Esophagus squamous epithelium (tissue), 5 donors: ENCODE measurements around the gene GRHL1. TPM values are rescaled to one million over a fixed set of nuclear protein-coding genes. Genes with fewer than 3 reads are reported as not detected.

ENCODE experiments used
- DNase-seq: peaks from one replicate; lab custom pipeline; 2025; lab: John Stamatoyannopoulos, UW
- H3K27ac ChIP-seq, 4 donors: fragments of 200-600 bp; sonication (generic); one replicate each; pipeline ENCODE4 v1.5.1; 2016 to 2019; ENCODE audit warnings: mild to moderate bottlenecking in 1 of 4
- H3K27me3 ChIP-seq, 4 donors: fragments of 200-600 bp; sonication (generic); 1 replicate in 3 of 4; 2 replicates in 1 of 4; pipeline versions ENCODE4 v1.5.1 to v1.6.0; 2017 to 2021; ENCODE audit warnings: antibody characterized with exemption in 1 of 4
- H3K36me3 ChIP-seq, 3 donors: fragments of 200-600 bp; sonication (generic); one replicate each; pipeline ENCODE4 v1.5.1; 2016 to 2019
- H3K4me1 ChIP-seq, 3 donors: fragments of 200-600 bp; sonication (generic); one replicate each; pipeline ENCODE4 v1.5.1; 2017 to 2019
- H3K4me3 ChIP-seq, 4 donors: fragments of 200-600 bp; sonication (generic); 1 replicate in 3 of 4; 2 replicates in 1 of 4; pipeline ENCODE4 v1.5.1; 2016 to 2019; ENCODE audit warnings: mild to moderate bottlenecking in 2 of 4, moderate library complexity in 1 of 4
- H3K9me3 ChIP-seq, 3 donors: fragments of 200-600 bp; sonication (generic); one replicate each; pipeline ENCODE4 v1.5.1; 2016 to 2019
- POLR2A ChIP-seq, 4 donors: fragments of 450-650 bp; IDR thresholded peaks; one replicate each; pipeline ENCODE4 v1.6.1; 2017; ENCODE audit warnings: antibody characterized with exemption in 4 of 4, mild to moderate bottlenecking in 4 of 4, moderate library complexity in 3 of 4
- WGBS, 2 donors: methylation state at CpG; one replicate each; pipeline ENCODE4 v1.1.5; 2018; 5-methylcytosine and 5-hydroxymethylcytosine counted together
- intact Hi-C: fragments of 100-400 bp; cut with DNase I; formaldehyde crosslinking; loops from one replicate; pipeline ENCODE4 v1.15.0; 2022
- total RNA-seq, 4 donors: library from RNA; depleted of rRNA; stranded (reverse); fragments of >200 nt; gene quantifications; one replicate each; pipeline ENCODE4 v1.1.0, GENCODE V29; 2016
- TF ChIP-seq, protein P1 (sequence below), 6 experiments: fragments of 450-650 bp in 4 of 6; fragments of 200-600 bp in 2 of 6; sonication (generic) in 2 of 6; IDR thresholded peaks; one replicate each; pipeline ENCODE4 v1.5.1; 2016 to 2019; ENCODE audit warnings: antibody characterized with exemption in 6 of 6, mild to moderate bottlenecking in 4 of 6, moderate library complexity in 4 of 6
- donor health status: DM: yes; HTN: yes; CAD: no.

The GRHL1 gene
- total RNA-seq, 4 donors from 2014 or later: 76.3 to 192 (median 115) TPM

DNA sequence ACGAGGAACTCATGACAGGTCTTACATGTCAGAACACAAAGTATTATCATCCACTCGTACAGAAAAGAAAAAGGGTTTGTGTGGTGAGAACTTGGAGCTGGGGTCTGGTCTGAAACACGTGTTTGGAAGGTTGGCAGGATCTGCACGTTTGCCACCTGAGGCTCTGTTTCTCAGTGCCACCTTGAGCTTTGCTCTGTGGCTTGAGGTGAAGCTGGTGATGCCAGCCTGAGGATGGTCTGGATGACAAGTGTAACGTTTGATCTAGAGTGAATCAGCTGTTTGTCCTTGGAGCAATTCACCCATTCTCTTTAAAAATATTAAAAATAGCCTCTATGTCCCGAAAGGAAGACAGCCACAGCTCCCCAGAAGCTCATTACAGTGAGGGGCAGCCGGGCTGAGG, 46.4 kb downstream of the GRHL1 start:
- intact Hi-C loops: no loop called here
- Histone ChIP-seq H3K36me3 (peaks cover 0 to 94% (median 5%) of the 10 kb centered on the region in 3 donors), H3K27ac (no peak overlapping the region), H3K4me3 (no peak overlapping the region), H3K27me3 (no peaks in the 10 kb centered on the region), H3K9me3 (no peaks in the 10 kb centered on the region), H3K4me1 (peaks cover 0 to 15% (median 14%) of the 10 kb centered on the region in 3 donors)
- no peak for DNase-seq
- TF ChIP-seq, protein P1, sequence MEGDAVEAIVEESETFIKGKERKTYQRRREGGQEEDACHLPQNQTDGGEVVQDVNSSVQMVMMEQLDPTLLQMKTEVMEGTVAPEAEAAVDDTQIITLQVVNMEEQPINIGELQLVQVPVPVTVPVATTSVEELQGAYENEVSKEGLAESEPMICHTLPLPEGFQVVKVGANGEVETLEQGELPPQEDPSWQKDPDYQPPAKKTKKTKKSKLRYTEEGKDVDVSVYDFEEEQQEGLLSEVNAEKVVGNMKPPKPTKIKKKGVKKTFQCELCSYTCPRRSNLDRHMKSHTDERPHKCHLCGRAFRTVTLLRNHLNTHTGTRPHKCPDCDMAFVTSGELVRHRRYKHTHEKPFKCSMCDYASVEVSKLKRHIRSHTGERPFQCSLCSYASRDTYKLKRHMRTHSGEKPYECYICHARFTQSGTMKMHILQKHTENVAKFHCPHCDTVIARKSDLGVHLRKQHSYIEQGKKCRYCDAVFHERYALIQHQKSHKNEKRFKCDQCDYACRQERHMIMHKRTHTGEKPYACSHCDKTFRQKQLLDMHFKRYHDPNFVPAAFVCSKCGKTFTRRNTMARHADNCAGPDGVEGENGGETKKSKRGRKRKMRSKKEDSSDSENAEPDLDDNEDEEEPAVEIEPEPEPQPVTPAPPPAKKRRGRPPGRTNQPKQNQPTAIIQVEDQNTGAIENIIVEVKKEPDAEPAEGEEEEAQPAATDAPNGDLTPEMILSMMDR (IDR thresholded peaks at IDR 0.05): no peak
- no peak for TF ChIP-seq POLR2A (IDR thresholded peaks at IDR 0.05)
- WGBS, 2 donors: 66 to 68% methylated on average over 6 to 7 of the region's 7 CpGs

DNA sequence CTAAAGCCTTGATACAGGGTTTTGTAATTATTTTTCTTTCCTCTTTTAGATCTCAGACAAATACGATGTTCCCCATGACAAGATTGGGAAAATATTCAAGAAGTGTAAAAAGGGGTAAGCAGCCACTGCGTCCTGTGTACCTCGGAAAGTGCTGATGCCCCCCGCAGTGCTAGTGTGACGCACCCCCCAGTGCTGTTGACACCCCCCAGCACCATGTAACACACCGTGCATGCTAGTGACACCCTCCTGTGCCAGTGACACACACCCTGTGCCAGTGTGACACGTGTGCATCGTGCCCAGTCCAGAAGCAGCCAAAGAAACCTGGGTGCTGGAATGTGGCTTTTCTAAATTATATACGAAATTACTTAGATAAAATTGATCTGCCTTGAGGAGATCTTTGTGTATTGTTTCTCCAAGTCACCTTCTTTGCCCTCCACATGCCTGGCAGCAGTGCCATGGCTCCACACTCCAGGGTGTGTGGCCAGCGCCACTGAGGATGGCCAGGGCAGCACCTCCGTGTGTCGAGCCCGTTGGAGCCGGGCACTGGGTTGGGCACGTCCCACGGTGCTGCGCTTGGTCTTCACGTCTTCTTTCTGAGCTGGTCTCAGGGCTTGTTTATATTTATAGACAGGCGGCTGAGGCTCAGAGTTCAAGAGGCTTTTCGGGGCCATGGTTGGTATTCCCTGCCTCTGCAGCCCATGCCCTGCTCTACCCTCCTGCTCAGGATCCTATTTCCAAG, 47.6 kb downstream of the GRHL1 start:
- Histone ChIP-seq H3K4me3 (no peak overlapping the region), H3K27me3 (no peaks in the 10 kb centered on the region), H3K4me1 (peaks cover 0 to 6% (median 3%) of the 10 kb centered on the region in 3 donors), H3K9me3 (no peaks in the 10 kb centered on the region), H3K27ac (no peak overlapping the region), H3K36me3 (peaks cover 0 to 92% (median 5%) of the 10 kb centered on the region in 3 donors)
- TF ChIP-seq POLR2A (IDR thresholded peaks at IDR 0.05): no peak
- TF ChIP-seq, protein P1 (IDR thresholded peaks at IDR 0.05): no peak
- intact Hi-C loops: no loop called here
- 90% methylated on average over 15 to 20 of the region's 20 CpGs for WGBS, 2 donors
- no peak for DNase-seq

DNA sequence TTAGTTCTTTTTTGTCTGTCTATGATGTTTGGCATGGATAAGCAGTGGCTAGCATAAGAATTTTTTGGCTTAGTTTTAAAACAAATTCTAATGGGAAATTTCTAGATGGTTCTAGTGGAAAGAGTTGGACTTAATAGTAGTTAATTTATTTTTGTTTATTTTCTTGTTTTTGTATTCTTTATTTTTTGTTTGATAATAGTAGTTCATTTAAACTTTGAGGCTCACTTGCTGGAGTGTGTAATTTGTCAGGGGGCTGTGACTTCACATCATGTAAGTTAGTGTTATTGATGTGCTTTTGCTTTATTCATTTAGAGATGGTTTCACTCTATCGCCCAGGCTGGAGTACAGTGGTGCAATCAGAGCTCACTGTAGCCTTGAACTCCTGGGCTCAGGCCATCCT, 48.2 kb downstream of the GRHL1 start:
- H3K4me1 ChIP-seq: no peaks in the 10 kb centered on the region
- H3K9me3 ChIP-seq: no peaks in the 10 kb centered on the region
- TF ChIP-seq, protein P1 (IDR thresholded peaks at IDR 0.05): no peak
- TF ChIP-seq POLR2A (IDR thresholded peaks at IDR 0.05): no peak
- H3K36me3 ChIP-seq: peaks cover 0 to 86% (median 0%) of the 10 kb centered on the region in 3 donors
- DNase-seq: no peak
- H3K27ac ChIP-seq: no peak overlapping the region
- WGBS, 2 donors: 92 to 100% methylated on average over 1 of the region's 1 CpG
- H3K4me3 ChIP-seq: no peak overlapping the region
- H3K27me3 ChIP-seq: no peaks in the 10 kb centered on the region
- intact Hi-C loops: no loop called here

DNA sequence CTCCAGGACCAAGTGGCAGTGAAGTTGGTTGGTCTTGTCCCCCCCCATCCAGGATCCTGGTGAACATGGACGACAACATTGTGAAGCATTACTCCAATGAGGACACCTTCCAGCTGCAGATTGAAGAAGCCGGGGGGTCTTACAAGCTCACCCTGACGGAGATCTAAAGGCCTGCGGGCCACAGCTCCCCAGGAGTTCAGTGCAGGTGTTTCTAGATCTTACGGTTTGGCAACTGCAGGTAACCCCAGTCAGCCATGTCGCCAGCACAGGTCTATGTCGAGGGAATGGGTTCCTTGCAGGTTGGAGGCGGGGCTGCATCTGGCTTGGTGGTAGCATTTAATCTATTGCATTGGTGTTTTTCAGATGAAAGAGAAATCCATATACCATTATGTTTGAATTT, 49.0 kb downstream of the GRHL1 start:
- Histone ChIP-seq H3K9me3 (no peaks in the 10 kb centered on the region), H3K4me1 (no peaks in the 10 kb centered on the region), H3K27me3 (no peaks in the 10 kb centered on the region), H3K4me3 (no peak overlapping the region), H3K27ac (no peak overlapping the region), H3K36me3 (peaks cover 0 to 77% (median 0%) of the 10 kb centered on the region in 3 donors)
- DNase-seq: no peak
- intact Hi-C loops: no loop called here
- 88 to 91% methylated on average over 6 to 8 of the region's 8 CpGs for WGBS, 2 donors
- TF ChIP-seq POLR2A (IDR thresholded peaks at IDR 0.05): no peak
- TF ChIP-seq, protein P1 (IDR thresholded peaks at IDR 0.05): no peak

DNA sequence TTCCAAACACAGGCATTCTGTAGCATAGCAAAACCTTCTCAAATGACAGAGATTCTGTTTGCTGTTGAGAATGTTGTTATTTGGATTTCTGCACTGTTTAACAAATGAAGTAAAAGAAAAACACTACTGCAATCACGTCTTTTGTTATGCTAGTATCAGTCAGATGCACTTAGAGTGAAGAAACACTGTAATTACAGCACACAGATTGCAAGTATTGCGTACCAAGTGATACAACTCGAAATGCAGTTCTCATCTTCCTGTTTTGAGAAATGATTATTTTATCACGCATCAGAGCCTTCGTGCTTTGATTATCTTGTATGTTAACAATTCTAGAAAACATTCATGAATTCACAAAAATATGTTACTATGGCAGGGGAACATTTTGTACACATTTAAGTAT, 50.1 kb downstream of the GRHL1 start:
- Histone ChIP-seq H3K9me3 (no peaks in the 10 kb centered on the region), H3K4me3 (no peak overlapping the region), H3K36me3 (peaks cover 0 to 67% (median 0%) of the 10 kb centered on the region in 3 donors), H3K27ac (no peak overlapping the region), H3K4me1 (peaks cover under 1 to 8% (median 2%) of the 10 kb centered on the region in 3 donors), H3K27me3 (no peaks in the 10 kb centered on the region)
- TF ChIP-seq, protein P1 (IDR thresholded peaks at IDR 0.05): no peak
- TF ChIP-seq POLR2A (IDR thresholded peaks at IDR 0.05): no peak
- 75 to 82% methylated on average over 5 of the region's 5 CpGs for WGBS, 2 donors
- DNase-seq: no peak
- intact Hi-C loops: no loop called here
